HK-2 (cell line): ENCODE measurements around the gene AMY2A.
"Not testable (repeated sequence)": the region's sequence is repeated elsewhere in the genome, so short reads cannot be mapped to it uniquely, and the experiment has no call there.

ENCODE experiments used
- DNase-seq: peaks from one replicate; pipeline ENCODE4 v3.0.0-alpha.2; 2018; ENCODE audit not compliant: unreplicated experiment

The AMY2A gene

DNA sequence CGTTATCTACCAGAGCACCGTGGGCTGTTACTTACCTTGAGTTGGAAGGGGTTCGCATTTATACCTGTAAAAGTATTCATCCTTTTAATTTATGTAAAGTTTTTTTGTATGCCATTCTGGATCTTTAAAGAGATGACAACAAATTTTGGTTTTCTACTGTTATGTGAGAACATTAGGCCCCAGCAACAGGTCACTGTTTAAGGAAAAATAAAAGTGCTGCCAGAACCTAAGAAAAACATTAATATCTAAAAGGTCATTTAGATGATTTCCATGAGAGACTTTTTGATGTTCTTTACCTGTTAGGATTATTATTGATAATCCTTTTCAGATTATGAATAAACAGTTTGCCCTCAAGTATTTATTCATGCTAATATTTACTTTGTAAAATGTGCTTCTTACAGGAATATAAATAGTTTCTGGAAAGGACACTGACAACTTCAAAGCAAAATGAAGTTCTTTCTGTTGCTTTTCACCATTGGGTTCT is at the start of gene AMY2A:
Gene AMY2A (plus strand): TSS at position 434 of the 484 bp plus-strand sequence. CDS start 14 bp downstream, at position 448.
- not testable (repeated sequence) for DNase-seq

DNA sequence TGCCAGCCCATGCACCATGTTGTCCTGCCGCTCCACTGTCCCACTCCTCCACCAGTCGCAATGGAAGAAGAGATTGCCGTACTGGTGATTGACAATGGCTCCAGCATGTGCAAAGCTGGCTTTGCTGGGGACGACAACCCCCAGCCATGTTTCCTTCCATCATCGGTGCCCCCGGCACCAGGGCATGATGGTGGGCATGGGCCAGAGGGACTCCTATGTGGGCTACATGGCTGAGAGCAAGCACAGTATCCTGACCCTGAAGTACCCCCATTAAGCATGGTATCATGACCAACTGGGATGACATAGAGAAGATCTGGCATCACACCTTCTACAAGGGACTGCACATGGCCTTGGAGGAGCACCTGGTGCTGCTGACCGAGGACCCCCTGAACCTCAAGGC is 47.7 kb upstream of the AMY2A start:
- no peak for DNase-seq

DNA sequence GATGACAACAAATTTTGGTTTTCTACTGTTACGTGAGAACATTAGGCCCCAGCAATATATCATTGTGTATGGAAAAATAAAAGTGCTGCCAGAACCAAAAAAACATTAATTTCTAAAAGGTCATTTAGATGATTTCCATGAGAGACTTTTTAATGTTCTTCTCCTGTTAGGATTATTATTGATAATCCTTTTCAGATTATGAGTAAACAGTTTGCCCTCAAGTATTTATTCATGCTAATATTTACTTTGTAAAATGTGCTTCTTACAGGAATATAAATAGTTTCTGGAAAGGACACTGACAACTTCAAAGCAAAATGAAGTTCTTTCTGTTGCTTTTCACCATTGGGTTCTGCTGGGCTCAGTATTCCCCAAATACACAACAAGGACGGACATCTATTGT is 45.9 kb upstream of the AMY2A start, which contains the start of gene AMY2B:
Gene AMY2B (plus strand): TSS at position 301 of the 400 bp plus-strand sequence. CDS start 14 bp downstream, at position 315.
- DNase-seq: not testable (repeated sequence)

DNA sequence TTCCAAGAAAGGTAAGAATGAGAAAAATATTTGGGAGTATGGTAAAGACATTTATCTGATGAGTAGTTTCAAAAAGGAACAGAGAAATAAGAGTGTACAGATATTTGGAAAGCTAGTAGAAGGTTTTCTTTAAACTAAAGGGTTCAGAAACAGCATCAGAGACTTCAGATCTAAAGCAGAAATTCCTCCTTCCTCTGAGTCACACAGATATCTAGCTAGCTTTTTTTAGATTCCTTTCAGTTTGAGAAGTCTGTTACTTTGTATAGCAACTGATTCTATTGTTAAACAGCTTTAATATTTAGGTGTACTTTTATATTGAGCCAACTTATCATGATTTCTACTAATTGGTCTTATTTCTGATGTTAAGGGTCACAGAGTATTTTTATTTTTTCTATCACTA is 41.2 kb upstream of the AMY2A start:
- no peak for DNase-seq

DNA sequence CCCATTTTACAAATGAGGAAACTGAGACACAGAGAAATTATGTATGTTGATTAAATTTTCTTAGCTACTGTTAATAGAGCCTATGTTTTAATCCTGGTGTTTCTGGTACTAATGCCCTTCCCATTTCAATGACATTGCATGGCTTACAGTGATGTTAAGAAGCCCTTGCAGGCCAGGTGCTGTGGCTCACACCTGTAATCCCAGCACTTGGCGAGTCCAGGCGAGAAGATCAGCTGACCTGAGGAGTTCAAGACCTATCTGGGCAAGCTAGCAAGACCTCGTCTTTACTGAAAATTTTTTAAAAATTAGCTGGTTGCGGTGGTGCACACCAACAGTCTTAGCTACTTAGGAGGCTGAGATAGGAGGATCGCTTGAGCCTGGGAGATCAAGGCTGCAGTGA is 40.4 kb upstream of the AMY2A start:
- DNase-seq: not testable (repeated sequence)

DNA sequence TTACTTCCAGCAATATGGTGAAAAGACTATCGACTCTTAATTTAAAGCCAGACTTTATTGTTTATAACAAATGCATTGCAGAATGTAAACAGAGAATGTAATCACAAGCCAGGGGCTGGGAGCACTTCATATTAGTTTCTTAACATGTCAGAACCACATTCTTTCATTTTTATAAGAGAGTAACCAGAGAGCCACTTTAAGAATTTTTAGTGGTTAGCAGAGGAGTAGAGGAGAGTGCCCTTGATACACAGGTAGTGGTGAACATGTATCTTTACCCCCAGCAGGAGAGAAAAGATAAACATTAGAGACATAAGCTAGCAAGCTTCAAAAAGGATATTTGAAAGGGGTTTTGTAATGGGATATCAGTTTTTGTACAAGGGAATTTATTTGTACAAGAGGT is 34.8 kb upstream of the AMY2A start:
- no peak for DNase-seq

DNA sequence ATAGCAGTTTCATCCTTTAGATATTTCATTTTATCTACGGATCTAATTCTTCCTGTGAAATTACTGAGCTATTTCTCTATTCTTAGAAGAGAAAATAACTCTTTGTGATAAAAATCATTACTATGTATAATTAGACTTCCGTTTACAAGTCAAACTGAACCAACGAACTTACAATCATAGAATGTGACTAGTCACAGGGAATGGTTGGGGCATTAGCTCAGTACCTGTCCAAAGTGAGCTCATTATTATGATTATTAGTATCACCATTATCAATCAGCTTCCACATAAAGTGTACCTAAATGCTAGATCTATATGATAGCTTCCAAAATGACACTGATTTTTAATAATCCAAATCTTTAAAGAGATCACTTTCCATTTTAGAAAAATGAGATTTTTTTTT is 33.3 kb upstream of the AMY2A start:
- DNase-seq: no peak

DNA sequence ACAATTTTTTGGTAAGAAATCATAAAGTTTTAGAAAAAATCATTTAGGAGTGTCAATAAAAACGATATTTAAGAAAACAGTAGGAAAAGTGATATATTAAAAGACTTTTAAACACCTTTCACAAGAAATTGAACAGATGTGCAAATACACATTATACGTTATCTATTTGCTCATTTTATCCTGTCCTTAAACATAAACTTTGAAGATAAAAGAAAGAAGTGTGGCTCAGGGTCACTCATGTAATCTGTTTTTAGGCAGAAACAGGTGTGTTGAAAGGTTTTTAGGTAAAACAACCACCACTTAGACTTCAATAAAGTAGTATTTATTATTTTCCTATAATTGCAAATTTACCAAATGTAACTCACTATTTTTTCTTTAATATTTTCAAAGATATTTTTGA is 32.7 kb upstream of the AMY2A start:
- no peak for DNase-seq

DNA sequence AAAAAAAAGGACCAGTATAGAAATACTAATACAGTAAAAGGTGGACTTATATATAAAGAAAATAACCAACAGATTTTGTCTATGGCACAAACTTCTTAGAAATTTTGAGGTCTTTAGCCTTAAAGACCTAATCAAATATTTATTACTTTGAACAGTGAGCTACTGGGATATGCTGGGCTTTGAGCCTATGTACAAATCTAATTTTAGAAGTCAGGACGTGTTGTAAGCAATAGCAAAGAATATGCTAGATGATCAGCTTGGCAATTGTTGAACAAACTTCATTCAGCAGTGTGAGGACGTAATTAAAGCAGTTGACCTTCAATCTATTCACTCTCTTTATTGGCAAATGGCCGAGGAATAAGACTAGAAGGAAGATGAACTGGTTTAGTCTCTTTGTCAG is 14.5 kb upstream of the AMY2A start:
- not testable (repeated sequence) for DNase-seq

DNA sequence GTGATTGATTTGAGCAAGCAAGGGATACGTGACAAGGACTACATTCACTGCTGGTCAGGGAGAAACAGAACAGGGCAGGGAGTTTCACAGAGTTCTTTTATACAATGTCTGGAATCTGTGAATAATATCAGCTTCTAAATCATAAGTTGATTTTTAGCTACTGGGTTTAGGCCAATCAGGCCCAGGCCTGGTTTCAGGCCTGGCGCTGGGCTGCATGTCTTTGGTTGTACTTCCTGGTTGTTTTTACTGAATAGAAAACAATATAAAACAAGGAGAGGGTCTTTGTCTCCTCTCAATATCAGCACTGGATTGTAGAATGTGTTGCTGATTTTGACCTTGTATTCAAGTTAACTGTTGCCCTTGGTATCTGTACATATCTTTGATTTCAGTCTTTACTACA is 865 bp upstream of the AMY2A start:
- no peak for DNase-seq

DNA sequence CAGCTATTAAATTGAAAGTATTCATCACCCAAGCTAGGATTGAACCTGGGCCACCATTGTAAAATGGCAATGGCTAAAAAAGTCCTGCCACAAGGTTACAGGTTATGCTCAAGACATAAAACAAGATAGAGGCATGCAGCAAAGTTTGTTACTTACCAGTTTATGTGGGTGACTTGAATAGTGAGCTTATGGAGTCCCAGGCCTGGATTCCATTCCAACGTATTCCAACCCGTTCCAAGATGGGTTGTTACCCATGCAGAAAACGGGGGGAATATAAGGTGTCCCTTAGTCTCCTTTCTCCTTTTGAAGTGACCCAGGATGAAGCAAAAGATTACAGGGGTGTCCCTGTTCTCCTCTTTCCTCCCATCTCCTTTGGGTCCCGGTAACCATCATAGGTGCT is 10.2 kb downstream of the AMY2A start:
- DNase-seq: not testable (repeated sequence)

DNA sequence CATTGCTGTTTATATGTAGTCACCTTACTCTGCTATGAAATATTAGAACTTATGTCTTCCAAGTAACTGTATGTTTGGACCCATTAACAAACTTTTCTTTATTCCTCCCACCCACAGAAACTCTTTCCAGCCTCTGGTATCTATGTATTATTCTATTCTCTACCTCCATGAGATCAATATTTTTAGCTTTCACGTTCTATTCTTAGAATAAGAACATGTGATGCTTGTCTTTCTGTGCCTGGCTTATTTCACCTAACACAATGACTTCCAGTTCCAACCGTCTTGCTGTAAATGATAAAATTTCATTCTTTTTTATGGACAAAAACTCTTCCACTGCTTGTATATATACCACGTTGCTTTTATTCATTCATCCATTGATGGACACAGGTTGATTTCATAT is 24.0 kb downstream of the AMY2A start:
- DNase-seq: not testable (repeated sequence)

DNA sequence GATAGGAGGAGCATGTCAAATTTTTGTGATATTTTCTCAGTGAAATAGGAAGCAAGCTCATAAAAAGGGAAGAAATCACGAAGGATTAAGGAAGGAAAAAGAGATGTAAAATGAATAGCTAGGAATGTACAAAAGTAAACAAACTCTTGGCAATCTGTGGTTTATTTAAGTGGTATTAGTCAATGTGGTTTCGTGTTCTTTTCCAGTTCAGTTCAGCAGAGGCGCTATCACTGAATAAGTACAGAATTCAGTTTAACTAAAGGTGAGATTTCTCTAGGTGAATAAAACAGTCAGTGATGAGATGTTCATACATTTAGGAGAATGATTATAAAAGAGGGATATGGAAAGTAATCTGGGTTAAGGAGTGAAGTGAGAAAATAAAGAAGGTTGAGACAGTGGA is 26.7 kb downstream of the AMY2A start:
- not testable (repeated sequence) for DNase-seq

DNA sequence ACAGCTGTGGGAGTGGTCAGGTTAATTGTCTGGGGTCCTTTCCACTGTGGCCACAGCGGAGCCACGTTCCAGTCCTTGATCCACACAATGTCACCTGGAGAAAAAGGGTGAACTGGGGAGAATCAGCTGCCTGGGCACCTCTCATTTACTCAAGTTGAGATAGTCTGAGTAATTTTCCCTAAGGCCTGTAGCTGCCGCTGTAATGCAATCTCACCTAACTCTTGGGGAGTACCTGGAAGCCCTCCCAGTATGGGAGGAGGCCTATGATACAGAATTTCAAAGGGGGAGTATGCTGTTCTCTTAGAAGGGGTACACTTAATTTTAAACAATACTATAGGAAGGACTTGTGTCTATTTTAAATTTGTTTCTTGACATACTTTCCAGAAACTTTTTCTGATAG is 33.1 kb downstream of the AMY2A start:
- DNase-seq: not testable (repeated sequence)

DNA sequence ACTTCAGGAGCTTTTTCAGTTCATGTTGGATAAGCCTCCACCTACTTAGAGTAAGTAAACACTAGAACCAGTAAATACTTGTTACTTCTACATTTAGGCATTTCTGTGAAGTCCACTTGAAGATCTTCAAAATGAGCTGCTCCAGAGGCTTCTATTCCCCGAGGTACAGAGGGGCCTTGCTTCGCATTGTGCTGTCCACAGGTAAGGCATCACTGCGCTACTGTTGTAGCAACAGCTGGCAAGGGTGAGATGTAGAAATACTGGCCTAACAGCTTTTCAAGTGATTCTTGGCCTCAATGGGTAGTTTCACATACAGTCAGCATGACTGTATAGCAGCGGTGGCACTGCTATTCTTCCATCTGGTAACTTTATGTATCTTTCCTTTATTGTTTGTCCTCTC is 33.7 kb downstream of the AMY2A start:
- not testable (repeated sequence) for DNase-seq

DNA sequence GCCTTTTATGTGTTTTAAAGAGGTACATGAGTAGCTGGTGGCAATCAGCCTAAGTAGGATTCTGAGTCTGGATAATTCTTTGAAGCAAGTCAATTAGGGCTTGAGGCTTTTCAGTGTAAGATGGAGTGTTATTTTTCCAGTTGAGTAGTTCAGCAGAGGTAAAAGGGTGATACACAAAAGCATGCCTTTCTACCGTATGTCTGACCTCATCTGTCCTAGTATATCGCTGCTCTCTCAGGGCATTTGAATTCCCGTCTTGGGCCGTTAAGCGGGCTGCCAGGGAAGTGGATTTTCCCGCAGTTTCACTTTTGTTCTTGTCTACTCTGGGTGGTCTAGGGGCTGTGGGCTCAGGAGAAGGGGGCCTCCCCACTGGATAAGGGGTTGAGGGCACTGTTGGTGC is 36.9 kb downstream of the AMY2A start:
- not testable (repeated sequence) for DNase-seq

DNA sequence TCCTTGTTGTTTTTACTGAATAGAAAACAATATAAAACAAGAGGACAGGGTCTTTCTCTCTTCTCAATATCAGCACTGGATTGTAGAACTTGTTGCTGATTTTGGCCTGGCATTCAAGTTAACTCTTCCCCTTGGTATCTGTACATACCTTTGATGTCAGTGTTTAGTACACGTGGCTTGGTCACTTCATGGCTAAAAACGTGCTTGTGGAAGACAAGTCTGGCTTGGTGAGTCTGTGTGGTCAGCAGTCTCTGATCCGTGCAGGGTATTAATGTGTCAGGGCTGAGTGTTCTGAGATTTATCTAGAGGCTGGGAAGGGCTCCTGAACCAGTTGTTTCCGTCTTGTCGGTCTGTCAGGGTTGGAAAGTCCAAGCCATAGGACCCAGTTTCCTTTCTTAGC is 38.2 kb downstream of the AMY2A start, which contains the start of gene AMY1A:
Gene AMY1A (plus strand): TSS at position 301 of the 400 bp plus-strand sequence. CDS start 571 bp downstream, outside the sequence.
- DNase-seq: not testable (repeated sequence)
